Jurkat, Clone E6-1 (cell line): ENCODE data around the gene ANO10.

Experiments used
- DNase-seq: peaks from one replicate; pipeline ENCODE4 v3.0.0-alpha.2; 2011; ENCODE audit warnings: low read depth, low spot score
- H3K4me3 ChIP-seq: 2 replicates; pipeline ENCODE4 v1.5.1; 2011; ENCODE audit warnings: mild to moderate bottlenecking, low read length, control low read depth, moderate library complexity

The ANO10 gene

DNA sequence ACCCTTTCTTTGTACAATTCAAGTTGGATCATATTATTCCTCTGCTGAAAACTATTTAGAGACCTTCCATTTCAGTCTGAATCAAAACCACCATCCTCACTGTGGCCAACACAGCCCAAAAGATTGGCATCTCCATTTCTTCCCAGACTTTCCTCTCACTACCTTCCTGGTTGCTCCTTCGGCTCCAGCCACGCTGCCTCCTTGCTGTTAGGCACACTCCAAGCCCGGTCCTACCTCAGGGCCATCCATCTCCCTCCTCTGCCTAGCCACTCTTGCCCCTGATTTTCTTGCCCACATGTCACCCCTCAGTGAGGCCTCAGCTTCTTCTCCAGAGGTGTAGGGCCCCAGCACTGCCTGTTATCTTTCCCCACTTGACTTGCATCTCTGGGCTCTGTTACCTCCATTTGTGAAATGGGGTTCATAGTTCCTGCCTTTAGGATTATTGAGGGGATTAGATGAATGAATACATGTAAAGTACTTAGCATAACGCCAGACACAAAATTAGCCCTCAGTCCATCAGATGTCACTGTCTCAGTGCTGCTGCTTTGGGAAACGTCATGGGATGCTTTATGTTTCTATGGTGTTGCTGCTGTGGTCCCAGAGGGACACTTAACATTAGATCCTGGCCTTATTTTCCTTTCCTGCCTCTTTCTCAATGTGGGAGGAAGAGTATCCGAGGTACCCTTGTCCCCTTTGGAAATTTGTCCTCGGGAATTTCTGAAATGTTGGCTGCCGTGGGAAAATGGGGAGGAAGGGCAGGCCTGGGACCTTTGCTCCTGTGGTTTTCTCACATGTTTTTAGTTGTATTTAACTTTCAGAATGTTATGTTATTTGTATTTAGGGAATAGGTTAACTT is 304.1 kb downstream of the ANO10 start:
- H3K4me3 ChIP-seq, result no peak overlapping the region
- DNase-seq, result no peak

DNA sequence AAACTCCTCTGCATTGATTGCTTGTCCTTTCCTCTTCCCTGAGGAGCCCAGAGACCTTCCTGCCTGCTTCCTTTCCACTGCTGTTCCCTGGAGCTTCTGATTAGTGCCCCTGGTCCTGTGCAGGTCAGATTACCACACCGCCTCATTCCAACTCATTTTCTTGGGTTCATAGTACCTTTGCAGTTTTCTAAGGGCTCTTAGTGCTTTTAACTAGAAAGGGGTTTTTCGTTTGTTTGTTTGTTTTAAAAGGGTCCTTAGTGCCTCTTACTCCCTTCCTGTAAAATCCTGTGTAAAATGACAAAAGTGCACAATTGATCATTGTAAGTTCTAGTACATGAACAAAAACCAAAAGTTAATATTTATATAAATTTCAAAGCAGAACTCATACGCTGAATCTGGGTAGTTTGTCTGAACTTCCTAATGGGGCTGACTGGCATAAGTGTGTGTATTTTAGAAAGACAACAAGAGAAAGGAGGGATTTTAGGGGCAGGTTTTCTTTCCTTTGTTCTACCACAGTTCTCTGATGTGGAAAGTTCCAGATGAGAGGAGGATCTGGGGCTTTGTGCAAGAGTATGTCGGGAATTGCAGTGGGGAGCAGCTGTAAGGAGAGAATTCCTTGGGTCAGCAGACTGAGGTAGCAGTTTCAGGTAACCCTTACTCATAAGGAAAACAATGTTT is 304.9 kb downstream of the ANO10 start:
- H3K4me3 ChIP-seq, result no peak overlapping the region
- DNase-seq, result no peak
